Skin of body (tissue), 3 donors: ENCODE data around the gene PCDH8. TPM values are rescaled to one million over a fixed set of nuclear protein-coding genes. Genes with fewer than 3 reads are reported as not detected.
"Not testable (repeated sequence)": the region's sequence is repeated elsewhere in the genome, so short reads cannot be mapped to it uniquely, and the experiment has no call there.

Experiments used
- DNase-seq: peaks from one replicate; lab custom pipeline; 2025; lab: John Stamatoyannopoulos, UW
- small RNA-seq: library from RNA; depleted of rRNA; stranded (forward); fragments of <200 nt; gene quantifications from one replicate; pipeline ENCODE3, GENCODE V24; 2014; ENCODE audit warnings: low replicate concordance
- total RNA-seq: library from RNA; depleted of rRNA; stranded (reverse); fragments of >200 nt; gene quantifications from one replicate; pipeline ENCODE4 v1.2.3, GENCODE V29; 2014

The PCDH8 gene
- total RNA-seq, 1 donor from 2014 or later: 2.7 TPM

DNA sequence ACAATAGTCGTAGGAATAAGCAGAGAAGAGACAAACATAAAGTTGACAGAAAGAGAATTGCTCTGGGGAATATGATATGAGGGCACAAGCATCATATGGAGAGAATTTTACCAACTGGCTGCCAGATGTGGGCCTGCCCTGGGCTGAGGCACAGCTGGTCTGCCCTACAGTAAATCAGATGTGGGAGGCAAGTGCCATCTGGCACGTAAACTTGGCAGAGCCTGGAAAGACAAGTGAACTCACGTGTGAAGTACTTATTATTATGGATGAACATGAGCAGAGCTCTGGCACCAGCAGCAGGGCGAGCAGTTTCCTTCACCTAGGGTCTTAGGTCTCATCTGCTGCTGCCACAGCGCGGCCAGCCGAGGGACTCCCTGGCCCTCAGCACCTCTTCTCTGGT lies 20.6 kb downstream of the PCDH8 start:
- peak; percentile 25 for DNase-seq

DNA sequence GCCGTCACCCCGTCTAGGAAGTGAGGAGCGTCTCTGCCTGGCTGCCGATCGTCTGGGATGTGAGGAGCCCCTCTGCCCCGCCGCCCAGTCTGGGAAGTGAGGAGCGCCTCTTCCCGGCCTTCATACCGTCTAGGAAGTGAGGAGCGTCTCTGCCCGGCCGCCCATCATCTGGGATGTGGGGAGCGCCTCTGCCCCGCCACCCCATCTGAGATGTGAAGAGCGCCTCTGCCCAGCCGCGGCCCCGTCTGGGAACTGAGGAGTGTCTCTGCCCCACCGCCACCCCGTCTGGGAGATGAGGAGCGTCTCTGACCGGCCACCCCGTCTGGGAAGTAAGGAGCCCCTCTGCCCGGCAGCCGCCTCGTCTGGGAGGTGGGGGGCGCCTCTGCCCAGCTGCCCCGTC lies 30.6 kb downstream of the PCDH8 start:
- not testable (repeated sequence) for DNase-seq

DNA sequence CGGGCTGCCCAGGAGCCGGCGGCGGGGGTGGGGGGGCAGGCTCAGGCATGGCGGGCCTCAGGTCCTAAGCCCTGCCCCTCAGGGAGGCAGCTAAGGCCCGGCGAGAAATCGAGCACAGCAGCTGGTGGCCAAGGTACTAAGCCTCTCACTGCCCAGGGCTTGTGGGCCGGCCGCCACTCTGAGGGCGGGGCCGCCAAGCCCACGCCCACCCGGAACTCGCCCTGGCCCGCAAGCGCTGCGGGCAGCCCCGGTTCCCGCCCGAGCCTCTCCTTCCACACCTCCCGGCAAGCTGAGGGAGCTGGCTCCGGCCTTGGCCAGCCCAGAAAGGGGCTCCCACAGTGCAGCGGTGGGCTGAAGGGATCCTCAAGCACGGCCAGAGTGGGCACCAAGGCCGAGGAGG lies 33.1 kb downstream of the PCDH8 start:
- DNase-seq: no peak

DNA sequence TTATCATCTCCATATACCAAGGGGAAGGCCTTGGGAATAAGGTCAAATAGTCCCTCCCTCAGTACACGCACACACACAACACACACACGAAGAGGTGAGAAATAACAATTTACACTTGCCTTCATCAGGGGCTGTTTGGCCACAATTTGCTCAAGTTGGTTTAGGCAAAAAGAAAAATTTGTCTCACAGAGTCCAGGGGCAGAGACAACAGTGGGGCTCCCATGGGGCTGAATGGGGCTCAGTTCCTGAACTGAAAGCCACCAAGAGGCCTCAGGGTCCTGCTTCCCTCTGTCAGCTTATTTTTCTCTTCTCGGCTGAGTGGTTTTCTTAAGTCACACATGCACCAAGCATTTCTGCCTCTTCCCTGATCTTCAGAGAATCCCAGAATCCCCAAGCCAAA lies 35.5 kb downstream of the PCDH8 start:
- no peak for DNase-seq

DNA sequence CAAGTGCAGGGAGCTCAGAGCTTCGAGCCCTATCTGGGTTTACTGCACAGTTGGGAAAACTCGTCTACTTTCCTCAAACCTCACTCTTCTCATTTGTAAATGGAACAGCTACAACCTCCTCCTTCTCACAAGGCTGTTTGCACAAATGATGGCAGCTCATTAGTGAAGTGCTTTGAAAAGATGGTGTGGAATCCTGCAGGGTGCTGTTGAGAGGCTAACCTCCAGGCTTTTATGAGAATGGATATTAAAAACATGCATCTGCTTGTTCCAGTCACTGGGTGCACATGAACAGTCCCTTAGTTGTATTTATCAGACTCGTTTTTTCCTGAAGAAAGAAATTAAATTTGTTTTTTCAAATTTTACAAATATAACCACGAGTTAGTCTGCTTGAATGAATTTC lies 36.6 kb downstream of the PCDH8 start:
- no peak for DNase-seq

DNA sequence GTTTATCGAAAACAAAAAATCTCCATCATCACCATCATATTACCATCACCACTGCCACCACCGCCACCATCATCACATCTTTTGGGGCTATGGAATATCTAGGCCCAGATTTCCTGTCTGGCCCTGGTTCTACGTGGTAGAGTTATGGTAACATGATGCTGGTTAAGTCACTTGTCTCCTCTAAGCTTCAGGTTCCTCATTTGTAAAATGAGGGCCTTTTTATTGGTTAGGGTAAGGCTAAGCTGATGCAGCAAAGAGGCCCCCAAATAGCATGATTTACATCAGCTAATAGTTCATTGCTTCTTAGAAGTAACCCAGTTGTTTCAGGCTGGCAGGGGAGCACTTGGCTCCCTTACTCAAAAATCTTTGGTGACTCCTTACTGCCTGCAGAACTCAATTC lies 37.9 kb downstream of the PCDH8 start:
- DNase-seq: no peak

DNA sequence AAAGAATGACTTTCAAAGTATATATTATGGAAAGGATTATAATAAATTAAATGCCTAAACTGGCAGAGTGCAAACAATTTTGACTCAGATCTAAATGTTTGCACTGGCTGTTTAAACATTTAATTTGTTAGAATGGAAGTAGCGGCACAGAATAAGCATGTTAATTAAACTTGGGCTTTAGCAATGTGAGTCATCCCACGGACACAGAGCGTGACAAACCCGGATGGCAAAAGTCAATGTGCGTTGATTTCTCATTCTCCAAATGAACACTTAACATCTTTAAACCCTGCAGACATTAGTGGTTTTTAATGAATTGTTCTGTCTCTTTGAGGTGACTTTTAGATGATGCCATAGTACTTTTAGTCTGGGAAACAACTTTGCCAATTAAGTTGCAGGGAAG lies 38.4 kb downstream of the PCDH8 start:
- no peak for DNase-seq

DNA sequence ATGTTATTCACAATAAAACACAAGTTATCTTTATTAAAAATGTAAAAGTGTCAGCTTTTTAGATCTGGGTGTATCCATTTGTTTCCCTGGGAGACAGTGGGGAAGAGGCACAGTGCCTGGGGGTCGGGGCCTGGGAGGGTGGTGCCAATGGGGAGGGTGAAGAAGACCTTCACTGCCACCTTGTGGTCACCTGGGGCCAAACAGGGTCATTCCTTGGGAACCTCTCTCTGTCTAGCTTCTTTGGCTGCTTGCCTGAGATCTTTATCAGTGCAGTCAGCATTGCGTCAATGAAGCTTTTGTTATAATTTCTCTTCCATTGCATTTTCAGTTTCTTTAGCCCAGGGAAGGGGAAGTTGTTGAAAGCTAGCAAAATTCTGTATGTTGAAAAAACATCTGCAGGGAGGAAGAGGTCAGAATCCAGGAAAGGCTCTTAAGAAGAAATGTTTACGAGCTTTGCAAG lies 39.1 kb downstream of the PCDH8 start:
- no peak for DNase-seq

DNA sequence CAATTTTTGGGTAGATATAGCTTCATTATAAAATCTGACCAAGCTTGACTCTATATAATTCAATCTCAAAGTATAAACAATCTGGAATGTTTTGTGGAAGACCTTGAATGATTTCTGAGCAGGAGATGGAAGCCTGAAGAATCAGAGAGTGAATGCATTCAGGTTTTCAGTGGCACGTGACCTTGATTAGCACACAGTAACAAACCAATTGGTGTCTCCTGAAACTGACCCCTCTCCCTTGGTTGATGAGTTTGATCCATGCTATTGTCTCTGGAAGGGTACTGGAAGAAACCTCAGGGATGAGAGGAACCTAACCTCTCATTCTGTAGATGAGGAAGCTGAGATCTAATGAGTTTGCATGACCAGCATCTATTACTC lies 39.6 kb downstream of the PCDH8 start:
- no peak for DNase-seq

DNA sequence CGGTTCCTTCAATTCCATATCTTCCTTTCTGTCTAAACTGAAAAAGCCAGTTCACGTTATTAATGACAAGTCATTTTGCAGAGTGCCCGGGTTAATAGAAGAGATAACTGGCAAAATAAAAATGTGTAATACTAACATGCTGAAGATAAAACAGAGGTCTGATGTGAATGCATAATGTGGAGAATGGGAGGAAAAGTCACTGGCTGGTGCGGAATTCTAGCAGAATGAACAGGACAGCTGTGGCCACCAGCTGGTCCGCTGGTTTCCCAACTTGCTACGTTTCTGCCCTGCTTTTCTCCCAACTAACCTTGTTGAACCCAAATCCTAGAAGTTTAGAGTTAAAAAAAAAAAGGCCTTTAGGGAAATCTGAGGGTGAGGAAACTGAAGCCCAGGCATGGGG lies 42.4 kb downstream of the PCDH8 start:
- no peak for DNase-seq

DNA sequence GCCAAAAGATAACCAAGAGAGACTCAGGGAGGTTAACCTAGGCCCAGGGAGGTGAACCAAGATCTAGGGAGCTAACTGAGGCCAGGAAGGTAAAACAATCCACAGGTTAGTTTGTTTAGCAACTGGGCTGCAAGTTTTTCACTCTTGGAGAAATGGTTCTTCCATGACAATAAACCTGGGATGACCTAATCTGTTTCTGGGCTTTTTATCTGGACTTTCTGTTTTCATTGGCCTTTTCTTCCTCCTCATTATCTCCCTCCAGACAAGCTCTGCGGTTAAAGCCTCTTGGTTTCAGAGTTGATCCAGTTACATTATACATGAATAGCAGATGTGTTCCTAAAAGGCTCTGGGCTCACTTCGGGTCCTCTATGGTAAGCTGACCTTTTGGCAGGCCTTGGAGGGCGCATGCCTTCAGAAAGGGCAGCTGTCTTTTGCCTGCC lies 44.2 kb downstream of the PCDH8 start:
- no peak for DNase-seq

DNA sequence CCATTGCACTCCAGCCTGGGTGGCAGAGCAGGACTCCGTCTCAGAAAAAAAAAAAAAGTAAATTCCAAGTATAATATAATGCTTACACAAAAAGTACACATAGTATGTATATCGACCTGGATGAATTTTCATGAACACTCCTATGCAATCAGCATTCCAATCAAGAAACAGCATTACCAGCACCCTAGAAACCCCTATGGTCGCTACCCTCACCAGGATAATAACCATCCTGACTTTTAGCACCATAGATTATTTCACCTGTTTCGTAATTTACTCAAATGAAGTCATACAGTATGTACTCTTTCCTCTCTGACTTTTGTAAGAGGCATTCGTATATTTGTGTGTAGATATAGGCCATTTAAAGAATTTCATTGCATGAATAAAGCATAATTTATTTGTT lies 47.6 kb downstream of the PCDH8 start:
- no peak for DNase-seq

DNA sequence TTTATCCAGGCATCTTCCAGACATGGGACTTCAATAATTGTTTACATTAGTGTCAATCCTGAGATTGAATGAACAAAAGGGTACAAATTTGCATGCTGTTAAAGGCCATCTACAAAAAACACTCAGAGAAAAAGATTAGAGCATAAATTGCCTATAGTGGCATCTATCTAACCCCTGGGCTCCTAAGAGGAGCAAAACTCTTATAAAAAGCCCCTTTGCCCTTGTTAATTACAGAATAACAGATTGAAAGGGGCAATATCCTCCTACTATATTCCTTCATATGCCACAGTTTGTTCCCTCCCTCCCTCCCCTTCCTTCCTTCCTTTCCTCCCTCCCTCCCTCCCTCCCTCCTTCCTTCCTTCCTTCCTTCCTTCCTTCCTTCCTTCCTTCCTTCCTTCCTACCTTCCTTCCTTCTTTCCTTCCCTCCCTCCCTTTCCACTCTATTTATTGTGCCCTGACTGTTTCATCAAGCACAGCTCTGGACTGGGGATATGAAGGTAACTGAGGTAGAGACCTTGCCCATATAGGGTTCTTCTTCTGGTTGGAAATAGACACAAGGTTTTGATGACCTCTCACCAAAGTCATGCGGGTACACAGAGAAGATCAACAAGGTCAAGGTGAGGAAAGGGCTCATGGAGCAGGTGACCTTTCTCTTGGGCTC lies 49.5 kb downstream of the PCDH8 start:
- no peak for DNase-seq

DNA sequence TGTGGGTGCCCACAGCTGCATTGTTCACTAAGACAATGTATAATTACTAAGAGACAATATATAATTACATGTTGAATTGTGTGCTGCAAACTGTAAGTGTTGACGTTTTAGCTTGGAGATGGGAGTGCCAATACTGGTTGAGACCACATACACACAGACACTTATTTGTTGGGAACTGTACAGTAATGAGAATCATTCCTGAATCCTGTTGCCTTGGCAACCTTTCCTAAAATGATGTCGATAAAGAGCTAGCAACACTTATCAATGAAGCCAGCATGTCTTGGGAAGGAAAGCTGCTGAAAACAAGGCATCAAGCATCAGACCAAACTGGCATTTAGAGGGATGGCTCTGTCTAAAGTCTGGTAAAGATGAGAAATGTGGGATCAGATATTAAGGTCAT lies 51.3 kb downstream of the PCDH8 start:
- no peak for DNase-seq

DNA sequence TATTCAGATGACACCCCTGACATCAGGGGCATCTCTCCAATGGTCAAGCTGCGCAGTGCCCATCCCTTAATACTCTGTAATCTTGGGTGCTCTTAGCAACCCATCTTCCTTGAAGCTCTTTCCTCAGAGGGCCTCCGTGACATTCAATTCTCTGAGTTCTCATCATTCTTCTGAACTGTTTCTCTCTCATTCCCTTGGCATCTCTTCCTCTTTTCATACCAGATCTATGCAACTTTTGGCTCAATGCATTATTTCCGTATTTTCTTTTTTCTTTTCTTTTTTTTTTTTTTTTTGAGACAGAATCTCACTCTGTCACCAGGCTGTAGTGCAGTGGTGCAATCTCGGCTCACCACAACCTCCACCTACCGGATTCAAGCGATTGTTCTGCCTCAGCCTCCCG lies 53.9 kb downstream of the PCDH8 start:
- DNase-seq: no peak

DNA sequence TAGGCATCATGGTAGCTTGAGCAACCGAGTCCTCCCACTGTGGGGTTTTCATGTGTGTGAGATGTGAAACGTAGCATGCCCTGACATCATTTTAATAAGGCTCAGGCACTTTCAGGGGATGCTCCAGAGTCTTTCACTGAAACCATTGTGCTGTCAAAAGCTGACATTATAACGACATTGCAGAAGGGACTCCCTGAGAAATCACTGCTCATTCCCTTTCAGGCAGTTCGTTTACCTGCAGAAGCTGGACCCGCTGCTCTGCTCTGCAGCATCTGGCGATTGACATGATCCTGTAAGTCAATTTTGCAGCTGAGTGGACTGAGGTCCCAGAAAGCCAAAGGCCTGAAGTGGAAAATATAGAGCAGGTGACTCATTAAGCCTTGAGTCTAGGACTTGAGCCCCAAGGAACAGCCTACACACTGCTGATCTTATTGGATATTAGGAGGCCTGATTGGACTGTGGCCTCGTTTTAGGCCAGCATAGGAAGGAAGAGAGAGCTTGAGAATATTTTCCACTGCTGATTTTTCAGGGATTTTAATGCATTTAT lies 54.9 kb downstream of the PCDH8 start:
- DNase-seq: no peak

Small RNA genes lying within 50 kb of the gene (small RNA-seq; reads per million reads assigned to genes)
- gene MIR759: not detected

Other genes starting within 250 kb of the PCDH8 start
- 5.0 TPM for gene HNRNPA1L2, start 206.2 kb downstream of the PCDH8 start, total RNA-seq
- gene SUGT1, start 195.8 kb downstream of the PCDH8 start, total RNA-seq: 26.7 TPM
- 0.49 TPM for gene CNMD, start 108.8 kb downstream of the PCDH8 start, total RNA-seq
- 30.1 TPM for gene OLFM4, start 180.2 kb upstream of the PCDH8 start, total RNA-seq